Stimulated activated CD4-positive, alpha-beta T cell treated with anti-CD3 and anti-CD28 coated beads, Interleukin-15, amount 100 ng/mL, for 1 hour (primary cell): ENCODE data around the gene TBX3.

Experiments
- DNase-seq, 2 donors: peaks; one replicate each; pipeline ENCODE4 v3.0.0-alpha.2; 2020; ENCODE audit warnings: low read depth in 1 of 2, low spot score in 1 of 2

The TBX3 gene

GRCh38 chr12:114669401-114670290 is 14.3 kb downstream of the TBX3 start:
- DNase-seq, result no peak

GRCh38 chr12:114668886-114669288 is 15.1 kb downstream of the TBX3 start:
- no peak for DNase-seq

- DNase-seq, result no peak
These were observed 15.7 kb downstream of the TBX3 start for GRCh38 chr12:114668151-114668885.

GRCh38 chr12:114667669-114668150 is 16.3 kb downstream of the TBX3 start:
- DNase-seq, result no peak

- no peak for DNase-seq
These were observed 17.0 kb downstream of the TBX3 start for GRCh38 chr12:114666746-114667668.

- DNase-seq, result no peak
These were observed 18.3 kb downstream of the TBX3 start for GRCh38 chr12:114665411-114666260.

- DNase-seq, result no peak
These were observed 19.2 kb downstream of the TBX3 start for GRCh38 chr12:114664651-114665320.

- peak; percentile 10 to 52 for DNase-seq
These were observed 21.3 kb downstream of the TBX3 start for GRCh38 chr12:114662512-114663177.

- no peak for DNase-seq
These were observed 22.7 kb downstream of the TBX3 start for GRCh38 chr12:114661245-114661644.

- DNase-seq, result no peak
These were observed 24.9 kb downstream of the TBX3 start for GRCh38 chr12:114659084-114659483.

- no peak for DNase-seq
These were observed 26.0 kb downstream of the TBX3 start for GRCh38 chr12:114658002-114658441.

- DNase-seq, result no peak
These were observed 26.4 kb downstream of the TBX3 start for GRCh38 chr12:114657597-114657920.

GRCh38 chr12:114656906-114657596 is 26.9 kb downstream of the TBX3 start:
- DNase-seq, result no peak

- DNase-seq, result no peak
These were observed 27.8 kb downstream of the TBX3 start for GRCh38 chr12:114655934-114656749.

GRCh38 chr12:114649585-114649984 is 34.4 kb downstream of the TBX3 start:
- no peak for DNase-seq

GRCh38 chr12:114648711-114649110 is 35.3 kb downstream of the TBX3 start:
- DNase-seq, result no peak

- no peak for DNase-seq
These were observed 45.1 kb downstream of the TBX3 start for GRCh38 chr12:114638790-114639435.
